Esophagus muscularis mucosa (tissue), 4 donors: ENCODE data around the gene GPR137B. TPM values are rescaled to one million over a fixed set of nuclear protein-coding genes. Genes with fewer than 3 reads are reported as not detected.

Experiments used
- DNase-seq: peaks from one replicate; pipeline ENCODE4 v3.0.0-alpha.2; 2017; ENCODE audit errors: extremely low spot score
- H3K27ac ChIP-seq, 4 donors: fragments of 200-600 bp; sonication (generic); replicated peaks in 1 of 4; 1 replicate in 3 of 4; 2 replicates in 1 of 4; pipeline ENCODE4 v1.5.1; 2016 to 2019; ENCODE audit warnings: mild to moderate bottlenecking in 1 of 4
- H3K27me3 ChIP-seq, 4 donors: fragments of 200-600 bp; sonication (generic); one replicate each; pipeline versions ENCODE4 v1.5.1 to v1.6.0; 2016 to 2019
- H3K36me3 ChIP-seq, 4 donors: fragments of 200-600 bp; sonication (generic); one replicate each; pipeline ENCODE4 v1.5.1; 2016 to 2019
- H3K4me1 ChIP-seq, 4 donors: fragments of 200-600 bp; sonication (generic); one replicate each; pipeline ENCODE4 v1.5.1; 2016 to 2019
- H3K4me3 ChIP-seq, 4 donors: fragments of 200-600 bp; sonication (generic); 1 replicate in 2 of 4; 2 replicates in 2 of 4; pipeline ENCODE4 v1.5.1; 2016 to 2019; ENCODE audit warnings: mild to moderate bottlenecking in 4 of 4, moderate library complexity in 1 of 4
- H3K9me3 ChIP-seq, 4 donors: fragments of 200-600 bp; sonication (generic); 1 replicate in 3 of 4; 2 replicates in 1 of 4; pipeline ENCODE4 v1.5.1; 2016 to 2019
- CTCF ChIP-seq, 3 experiments: fragments of 200-600 bp in 2 of 3; fragments of 450-650 bp in 1 of 3; sonication (generic) in 2 of 3; IDR thresholded peaks; one replicate each; pipeline ENCODE4 v1.5.1; 2017 to 2019; ENCODE audit warnings: antibody characterized with exemption in 3 of 3, mild to moderate bottlenecking in 2 of 3, moderate library complexity in 1 of 3
- EP300 ChIP-seq: sonication (generic); formaldehyde crosslinking; IDR thresholded peaks from one replicate; pipeline ENCODE4 v1.6.1; 2017; ENCODE audit warnings: antibody characterized with exemption
- POLR2A ChIP-seq: fragments of 450-650 bp; IDR thresholded peaks from one replicate; pipeline ENCODE4 v1.6.1; 2017; ENCODE audit warnings: antibody characterized with exemption, moderate library complexity, mild to moderate bottlenecking, low read depth
- POLR2AphosphoS5 ChIP-seq, 2 donors: sonication (generic); formaldehyde crosslinking; IDR thresholded peaks; one replicate each; pipeline ENCODE4 v1.6.1; 2017; ENCODE audit warnings: antibody characterized with exemption in 2 of 2
- WGBS: methylation state at CpG from one replicate; pipeline ENCODE4 v1.1.5; 2018; 5-methylcytosine and 5-hydroxymethylcytosine counted together
- intact Hi-C: fragments of 100-400 bp; cut with DNase I; formaldehyde crosslinking; loops from one replicate; pipeline ENCODE4 v1.15.1; 2023
- total RNA-seq, 4 donors: library from RNA; depleted of rRNA; stranded (reverse); fragments of >200 nt; gene quantifications; one replicate each; pipeline versions ENCODE4 v1.1.0 to v1.2.1, GENCODE V29; 2016

GPR137B gene
- total RNA-seq, 4 donors from 2014 or later = 14.5 to 21.3 (median 15.7) TPM

DNA sequence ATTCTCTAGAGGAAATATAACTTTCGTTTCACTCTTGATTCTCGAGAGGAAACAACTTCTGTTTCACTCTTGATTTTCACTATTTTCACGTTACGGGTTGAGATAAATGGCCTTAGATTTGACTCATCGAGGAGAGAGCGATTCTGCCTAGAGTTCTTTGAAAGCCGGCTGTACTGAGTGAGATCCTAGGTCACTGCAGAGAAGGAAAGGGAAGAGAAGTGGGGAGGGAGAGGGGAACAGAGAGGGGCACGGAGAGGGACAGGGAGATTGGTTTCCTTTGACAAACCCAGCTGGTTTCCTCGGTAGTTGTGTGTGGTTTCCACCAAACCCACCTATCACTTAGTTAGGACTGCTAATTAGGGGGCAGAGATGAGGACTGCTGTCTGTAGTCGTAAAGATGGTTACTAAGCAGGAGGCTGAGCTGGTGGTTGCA lies 21.6 kb upstream of the GPR137B start:
- H3K4me1 ChIP-seq = no peaks in the 10 kb centered on the region
- H3K27me3 ChIP-seq = no peaks in the 10 kb centered on the region
- WGBS = 53% methylated on average over 10 of the region's 10 CpGs
- H3K27ac ChIP-seq = no peak overlapping the region
- no peaks in the 10 kb centered on the region for H3K36me3 ChIP-seq
- TF ChIP-seq CTCF (IDR thresholded peaks at IDR 0.05) (no peak), EP300 (no peak), POLR2A (no peak), POLR2AphosphoS5 (IDR thresholded peaks at IDR 0.05) (no peak)
- H3K4me3 ChIP-seq = no peak overlapping the region
- no peaks in the 10 kb centered on the region for H3K9me3 ChIP-seq
- intact Hi-C loops = no loop called here
- no peak for DNase-seq

GRCh38 chr1:236122176-236122575 lies 20.2 kb upstream of the GPR137B start:
- no peak overlapping the region for H3K27ac ChIP-seq
- WGBS = 94% methylated on average over 7 of the region's 7 CpGs
- intact Hi-C loops = no loop called here

DNA sequence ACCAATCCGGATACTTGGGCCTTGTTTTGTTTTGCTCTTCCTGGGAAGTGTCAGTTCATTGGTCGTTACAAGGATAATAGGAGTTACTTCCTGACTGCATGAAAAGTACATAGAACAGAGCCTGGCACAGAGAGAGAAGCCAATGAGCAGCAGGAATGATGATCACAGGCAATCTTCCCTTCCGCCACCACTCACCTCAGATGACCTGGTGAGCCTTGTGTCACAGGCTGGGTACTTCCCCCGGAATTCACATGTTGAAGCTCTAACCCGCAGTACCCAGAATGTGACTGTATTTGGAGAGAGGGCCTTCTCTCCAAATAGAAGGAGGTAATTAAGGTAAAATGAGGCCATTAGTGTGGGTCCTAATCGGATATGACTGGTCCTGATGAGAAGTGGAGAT lies 18.8 kb upstream of the GPR137B start:
- H3K9me3 ChIP-seq = no peaks in the 10 kb centered on the region
- intact Hi-C loops = no loop called here
- WGBS = 86% methylated on average over 6 of the region's 6 CpGs
- no peak overlapping the region for H3K4me3 ChIP-seq
- no peaks in the 10 kb centered on the region for H3K36me3 ChIP-seq
- no peak for DNase-seq
- TF ChIP-seq POLR2A = no peak
- no peak for TF ChIP-seq CTCF (IDR thresholded peaks at IDR 0.05)
- TF ChIP-seq EP300 = no peak
- no peak for TF ChIP-seq POLR2AphosphoS5 (IDR thresholded peaks at IDR 0.05)
- no peaks in the 10 kb centered on the region for H3K27me3 ChIP-seq
- H3K4me1 ChIP-seq = no peaks in the 10 kb centered on the region
- H3K27ac ChIP-seq = no peak overlapping the region

More at GRCh38 chr1:236122176-236122575, 20.2 kb upstream of the GPR137B start:
- Histone ChIP-seq H3K9me3 (no peaks in the 10 kb centered on the region), H3K27me3 (no peaks in the 10 kb centered on the region), H3K36me3 (no peaks in the 10 kb centered on the region), H3K4me3 (no peak overlapping the region), H3K4me1 (no peaks in the 10 kb centered on the region)
- no peak for TF ChIP-seq EP300
- no peak for TF ChIP-seq CTCF (IDR thresholded peaks at IDR 0.05)
- TF ChIP-seq POLR2A = no peak
- no peak for TF ChIP-seq POLR2AphosphoS5 (IDR thresholded peaks at IDR 0.05)
- no peak for DNase-seq

DNA sequence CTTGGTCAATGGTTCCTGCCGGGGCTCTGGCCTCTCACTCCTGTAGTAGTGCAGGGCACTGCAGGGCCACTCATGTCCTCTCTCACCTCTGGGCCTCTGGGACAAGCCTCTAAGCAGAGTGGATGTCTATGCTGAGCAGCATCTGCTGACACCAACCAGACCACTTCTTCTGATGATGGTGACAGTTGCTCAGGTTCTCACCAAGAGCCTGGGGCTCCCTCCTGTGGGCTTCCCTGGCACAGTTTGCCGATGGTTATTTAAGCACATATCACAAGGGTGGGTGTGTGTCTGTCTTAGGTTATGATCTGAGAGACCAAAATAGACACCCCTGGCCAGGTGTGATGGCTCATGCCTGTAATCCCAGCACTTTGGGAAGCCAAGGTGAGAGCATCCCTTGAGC lies 17.4 kb upstream of the GPR137B start:
- Histone ChIP-seq H3K27ac (no peak overlapping the region), H3K4me3 (no peak overlapping the region), H3K27me3 (no peaks in the 10 kb centered on the region), H3K9me3 (no peaks in the 10 kb centered on the region), H3K36me3 (no peaks in the 10 kb centered on the region), H3K4me1 (no peaks in the 10 kb centered on the region)
- 83% methylated on average over 2 of the region's 2 CpGs for WGBS
- TF ChIP-seq POLR2A (no peak), POLR2AphosphoS5 (IDR thresholded peaks at IDR 0.05) (no peak), CTCF (IDR thresholded peaks at IDR 0.05) (no peak), EP300 (no peak)
- intact Hi-C loops = no loop called here
- no peak for DNase-seq

- intact Hi-C loops = no loop called here
- H3K4me1 ChIP-seq = no peaks in the 10 kb centered on the region
- no peak overlapping the region for H3K4me3 ChIP-seq
- H3K9me3 ChIP-seq = no peaks in the 10 kb centered on the region
- H3K36me3 ChIP-seq = no peaks in the 10 kb centered on the region
- no peaks in the 10 kb centered on the region for H3K27me3 ChIP-seq
- WGBS = 85% methylated on average over 5 of the region's 8 CpGs
- no peak overlapping the region for H3K27ac ChIP-seq
- TF ChIP-seq EP300 = no peak
- no peak for TF ChIP-seq CTCF (IDR thresholded peaks at IDR 0.05)
- TF ChIP-seq POLR2A = no peak
- no peak for TF ChIP-seq POLR2AphosphoS5 (IDR thresholded peaks at IDR 0.05)
- DNase-seq = no peak
These were observed 15.3 kb upstream of the GPR137B start for GRCh38 chr1:236127045-236127444.
